ENCODE data around the gene TM9SF1. TPM values are rescaled to one million over a fixed set of nuclear protein-coding genes. Genes with fewer than 3 reads are reported as not detected.

TM9SF1 gene
- total and polyA plus RNA-seq, 2 of the 13 experiments (the other 11 are each of a cell fraction or from before 2014, with no cell fraction given): 83.2 to 110 TPM

GRCh38 chr14:24233538-24233866 lies 38.3 kb upstream of the TM9SF1 start (continued):
- TF ChIP-seq SALL1 (CRISPR knock-in tag; IDR thresholded peaks at IDR 0.05) (no peak), GABPA (IDR thresholded peaks at IDR 0.05; ENCODE audit: low read depth, low read length) (no peak), GABPA (CRISPR knock-in tag; IDR thresholded peaks at IDR 0.05; ENCODE audit: low read depth) (no peak), SP4 (CRISPR knock-in tag; IDR thresholded peaks at IDR 0.05) (no peak), NR0B2 (CRISPR knock-in tag; IDR thresholded peaks at IDR 0.05) (no peak), BORCS8-MEF2B (CRISPR knock-in tag; IDR thresholded peaks at IDR 0.05) (no peak), ZNF331 (CRISPR knock-in tag; IDR thresholded peaks at IDR 0.05) (no peak), RBM39 (IDR thresholded peaks at IDR 0.05; ENCODE audit: low read depth, low read length, poor library complexity, severe bottlenecking) (no peak), RNF219 (CRISPR knock-in tag; IDR thresholded peaks at IDR 0.05) (0 out of 2 replicates have a peak, but pooled peaks have one; percentile 6), KDM5B (CRISPR knock-in tag; IDR thresholded peaks at IDR 0.05; ENCODE audit: borderline replicate concordance) (no peak), CBX2 (IDR thresholded peaks at IDR 0.05; ENCODE audit: low read depth, low read length) (no peak), CBX2 (CRISPR knock-in tag; IDR thresholded peaks at IDR 0.05; ENCODE audit: low read depth) (no peak), ZNF766 (CRISPR knock-in tag; IDR thresholded peaks at IDR 0.05; ENCODE audit: borderline replicate concordance) (no peak), ELF1 (CRISPR knock-in tag; IDR thresholded peaks at IDR 0.05) (no peak), SMC3 (IDR thresholded peaks at IDR 0.05; ENCODE audit: low read length) (no peak), ZBTB21 (CRISPR knock-in tag; IDR thresholded peaks at IDR 0.05) (0 out of 2 replicates have a peak, but pooled peaks have one; percentile 12), ZNF792 (CRISPR knock-in tag; IDR thresholded peaks at IDR 0.05) (no peak), ZNF577 (CRISPR knock-in tag; IDR thresholded peaks at IDR 0.05; ENCODE audit: borderline replicate concordance, low read depth) (no peak), ZNF468 (CRISPR knock-in tag; IDR thresholded peaks at IDR 0.05) (no peak), ZNF276 (CRISPR knock-in tag; IDR thresholded peaks at IDR 0.05; ENCODE audit: low read depth) (no peak), SPEN (CRISPR knock-in tag; IDR thresholded peaks at IDR 0.05; ENCODE audit: low read depth) (no peak; the same call in 1 of the 2 replicates)
